B cell (primary cell): ENCODE results near the gene GCNA. TPM values are rescaled to one million over a fixed set of nuclear protein-coding genes. Genes with fewer than 3 reads are reported as not detected.
"Not testable (repeated sequence)": the region's sequence is repeated elsewhere in the genome, so short reads cannot be mapped to it uniquely, and the experiment has no call there.

Experiments
- ATAC-seq: fragments of 200-7000 bp; cut with Tn5 transposase; one replicate; pipeline ENCODE4 v1.10.0; 2021; ENCODE audit warnings: low read depth, mild to moderate bottlenecking, moderate number of reproducible peaks, moderate library complexity
- CTCF ChIA-PET: fragments of 350-600 bp; sonication (Branson Sonifier 250); formaldehyde crosslinking; loops from one replicate; lab custom pipeline; 2021; ENCODE audit warnings: antibody characterized with exemption, inconsistent platforms; lab: Charles Lee
- POLR2A ChIA-PET: fragments of 350-600 bp; sonication (Branson Sonifier 250); formaldehyde crosslinking; loops from one replicate; lab custom pipeline; 2021; ENCODE audit warnings: antibody characterized with exemption; lab: Charles Lee
- DNase-seq: peaks from one replicate; pipeline ENCODE4 v3.0.0; 2013
- H2AFZ ChIP-seq: 2 replicates; pipeline ENCODE4 v1.6.1; 2012; ENCODE audit warnings: mild to moderate bottlenecking, low read depth, low read length; ENCODE audit not compliant: insufficient read depth, poor library complexity, severe bottlenecking
- H3K27ac ChIP-seq, 2 donors: 1 replicate in 1 of 2; 2 replicates in 1 of 2; pipeline ENCODE4 v1.5.1; 2012 to 2013; ENCODE audit warnings: low read length in 2 of 2, mild to moderate bottlenecking in 2 of 2, moderate library complexity in 1 of 2
- H3K27me3 ChIP-seq, 4 experiments: fragments of 200-600 bp in 1 of 4; sonication (generic) in 1 of 4; replicated peaks in 1 of 4; 1 replicate in 2 of 4; 2 replicates in 2 of 4; pipeline versions ENCODE4 v1.6.1 to v1.7.0; 2013 to 2016; ENCODE audit warnings: low read length in 3 of 4, mild to moderate bottlenecking in 2 of 4, mixed read lengths in 1 of 4, moderate library complexity in 1 of 4; ENCODE audit not compliant: insufficient read depth in 4 of 4, control insufficient read depth in 3 of 4; ENCODE audit errors: control extremely low read depth in 1 of 4
- H3K36me3 ChIP-seq, 2 experiments: replicated peaks in 1 of 2; 1 replicate in 1 of 2; 2 replicates in 1 of 2; pipeline versions ENCODE4 v1.6.1 to v1.7.1; 2013; ENCODE audit warnings: low read length in 1 of 2; ENCODE audit not compliant: insufficient read depth in 2 of 2, control insufficient read depth in 1 of 2; ENCODE audit errors: control extremely low read depth in 1 of 2, extremely low read depth in 1 of 2
- H3K4me1 ChIP-seq, 2 donors: fragments of 200-600 bp in 1 of 2; sonication (generic) in 1 of 2; 1 replicate in 1 of 2; 2 replicates in 1 of 2; pipeline versions ENCODE4 v1.5.1 to v1.6.1; 2013 to 2017; ENCODE audit warnings: low read length in 2 of 2; ENCODE audit not compliant: control insufficient read depth in 2 of 2, insufficient read depth in 2 of 2
- H3K4me2 ChIP-seq: replicated peaks from 2 replicates; pipeline ENCODE3; 2012; ENCODE audit warnings: mild to moderate bottlenecking, low read depth, low read length; ENCODE audit not compliant: poor library complexity, severe bottlenecking
- H3K4me3 ChIP-seq, 5 experiments: fragments of 200-600 bp in 1 of 5; sonication (generic) in 1 of 5; 1 replicate in 3 of 5; 2 replicates in 2 of 5; pipeline versions ENCODE4 v1.5.1 to v1.7.0; 2011 to 2016; ENCODE audit warnings: low read length in 4 of 5, mild to moderate bottlenecking in 4 of 5, low read depth in 2 of 5, control low read depth in 1 of 5, moderate library complexity in 1 of 5; ENCODE audit not compliant: insufficient read depth in 1 of 5; ENCODE audit errors: control extremely low read depth in 1 of 5, extremely low read depth in 1 of 5
- H3K79me2 ChIP-seq: fragments of 200-600 bp; sonication (generic); one replicate; pipeline ENCODE4 v1.6.0; 2016; ENCODE audit warnings: low read length; ENCODE audit not compliant: control insufficient read depth, insufficient read depth
- H3K9ac ChIP-seq: fragments of 200-600 bp; sonication (generic); 2 replicates; pipeline ENCODE4 v1.6.1; 2017; ENCODE audit warnings: mild to moderate bottlenecking, low read length, moderate library complexity
- H3K9me3 ChIP-seq, 3 donors: one replicate each; pipeline versions ENCODE4 v1.6.1 to v1.7.1; 2013; ENCODE audit warnings: low read length in 2 of 3; ENCODE audit not compliant: control insufficient read depth in 2 of 3, insufficient read depth in 1 of 3; ENCODE audit errors: control extremely low read depth in 1 of 3
- H4K20me1 ChIP-seq: 2 replicates; pipeline ENCODE4 v1.6.0; 2012; ENCODE audit warnings: mild to moderate bottlenecking, low read length; ENCODE audit not compliant: insufficient read depth, control insufficient read depth, poor library complexity, severe bottlenecking
- H3K27ac Mint-ChIP-seq: one replicate; pipeline ENCODE4 v1.8.0; 2021; ENCODE audit warnings: mixed read lengths
- H3K27me3 Mint-ChIP-seq: one replicate; pipeline ENCODE4 v1.8.0; 2021; ENCODE audit warnings: mixed read lengths
- H3K4me1 Mint-ChIP-seq: one replicate; pipeline ENCODE4 v1.8.0; 2021; ENCODE audit warnings: mixed read lengths
- H3K4me3 Mint-ChIP-seq: one replicate; pipeline ENCODE4 v1.8.0; 2021; ENCODE audit warnings: mixed read lengths
- H3K9me3 Mint-ChIP-seq: one replicate; pipeline ENCODE4 v1.8.0; 2022; ENCODE audit warnings: mixed read lengths; ENCODE audit not compliant: insufficient read depth
- EZH2 ChIP-seq: IDR thresholded peaks from 2 replicates; pipeline ENCODE4 v1.6.1; 2012; ENCODE audit warnings: borderline replicate concordance, low read depth, mild to moderate bottlenecking, moderate library complexity, low read length; ENCODE audit not compliant: insufficient read depth, poor library complexity, severe bottlenecking
- WGBS: methylation state at CpG from one replicate; pipeline ENCODE4 v1.1.5; 2013; ENCODE audit warnings: missing lambda C conversion rate; ENCODE audit not compliant: insufficient coverage; 5-methylcytosine and 5-hydroxymethylcytosine counted together
- intact Hi-C: fragments of 100-400 bp; cut with micrococcal nuclease; formaldehyde crosslinking; loops from one replicate; pipeline ENCODE4 v1.10.0; 2022
- polyA plus RNA-seq: library from polyadenylated mRNA; depleted of rRNA; stranded (reverse); fragments of >200 nt; gene quantifications from 2 replicates; pipeline ENCODE4 v1.2.3, GENCODE V29; 2012
- total RNA-seq, 2 donors: library from RNA; stranded (reverse); fragments of 120-200 nt in 1 of 2; gene quantifications; 1 replicate in 1 of 2; 2 replicates in 1 of 2; pipeline versions ENCODE4 v1.2.3 to v1.2.4, GENCODE V29; 2013 to 2022
- TF ChIP-seq, protein P1 (sequence below): fragments of 200-600 bp; IDR thresholded peaks from one replicate; pipeline ENCODE4 v1.8.0; 2022; ENCODE audit warnings: antibody characterized with exemption, mild to moderate bottlenecking

Gene GCNA
- total and polyA plus RNA-seq, 2 donors (not counting 1 experiment from before 2014, with no cell fraction given) = 4.7 to 6.2 TPM

- ChIA-PET CTCF (interaction anchor here (1.9 kb wide), 1 partner anchor 45 kb away, joined by 7 read pairs; no protein-coding TSS in a partner anchor), POLR2A (no interaction called here)
- no peak for DNase-seq
- Histone ChIP-seq H4K20me1 (no peaks in the 10 kb centered on the region), H3K36me3 (peaks cover 0 to 42% of the 10 kb centered on the region in 2 experiments), H3K9me3 (no peaks in the 10 kb centered on the region), H2AFZ (no peak overlapping the region), H3K4me2 (no peak overlapping the region), H3K27ac (no peak overlapping the region), H3K4me3 (no peak overlapping the region), H3K4me1 (peaks cover 15 to 19% of the 10 kb centered on the region in 2 donors), H3K9ac (no peak overlapping the region), H3K27me3 (no peaks in the 10 kb centered on the region), H3K79me2 (no peaks in the 10 kb centered on the region)
- H3K4me3 Mint-ChIP-seq = no peak overlapping the region
- H3K9me3 Mint-ChIP-seq = no peaks in the 10 kb centered on the region
- intact Hi-C loops = no loop called here
- H3K4me1 Mint-ChIP-seq = peaks cover 23% of the 10 kb centered on the region
- H3K27me3 Mint-ChIP-seq = no peaks in the 10 kb centered on the region
- 80% methylated on average over 1 of the region's 2 CpGs for WGBS
- TF ChIP-seq, protein P1, sequence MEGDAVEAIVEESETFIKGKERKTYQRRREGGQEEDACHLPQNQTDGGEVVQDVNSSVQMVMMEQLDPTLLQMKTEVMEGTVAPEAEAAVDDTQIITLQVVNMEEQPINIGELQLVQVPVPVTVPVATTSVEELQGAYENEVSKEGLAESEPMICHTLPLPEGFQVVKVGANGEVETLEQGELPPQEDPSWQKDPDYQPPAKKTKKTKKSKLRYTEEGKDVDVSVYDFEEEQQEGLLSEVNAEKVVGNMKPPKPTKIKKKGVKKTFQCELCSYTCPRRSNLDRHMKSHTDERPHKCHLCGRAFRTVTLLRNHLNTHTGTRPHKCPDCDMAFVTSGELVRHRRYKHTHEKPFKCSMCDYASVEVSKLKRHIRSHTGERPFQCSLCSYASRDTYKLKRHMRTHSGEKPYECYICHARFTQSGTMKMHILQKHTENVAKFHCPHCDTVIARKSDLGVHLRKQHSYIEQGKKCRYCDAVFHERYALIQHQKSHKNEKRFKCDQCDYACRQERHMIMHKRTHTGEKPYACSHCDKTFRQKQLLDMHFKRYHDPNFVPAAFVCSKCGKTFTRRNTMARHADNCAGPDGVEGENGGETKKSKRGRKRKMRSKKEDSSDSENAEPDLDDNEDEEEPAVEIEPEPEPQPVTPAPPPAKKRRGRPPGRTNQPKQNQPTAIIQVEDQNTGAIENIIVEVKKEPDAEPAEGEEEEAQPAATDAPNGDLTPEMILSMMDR = no peak
- no peak for TF ChIP-seq EZH2
- no peak for ATAC-seq
- peak overlapping the region; percentile 16 for H3K27ac Mint-ChIP-seq
Measured at GRCh38 chrX:71607488-71607887, 29.3 kb downstream of the GCNA start.

- whole genome bisulfite sequencing = 71% methylated on average over 1 of the region's 3 CpGs
- no peaks in the 10 kb centered on the region for H3K79me2 ChIP-seq
- no peak overlapping the region for H3K4me2 ChIP-seq
- no peaks in the 10 kb centered on the region for H3K27me3 ChIP-seq
- no peak overlapping the region for H2AFZ ChIP-seq
- no peak overlapping the region for H3K4me3 ChIP-seq
- peaks cover 15 to 19% of the 10 kb centered on the region in 2 donors for H3K4me1 ChIP-seq
- Mint-ChIP-seq H3K9me3 (no peaks in the 10 kb centered on the region), H3K27ac (peak overlapping the region; percentile 50), H3K4me3 (no peak overlapping the region), H3K4me1 (peaks cover 23% of the 10 kb centered on the region), H3K27me3 (no peaks in the 10 kb centered on the region)
- ATAC-seq = no peak
- ChIA-PET POLR2A (no interaction called here), CTCF (interaction anchor here (1.1 to 1.5 kb wide), 2 partner anchors 13 to 43 kb away, joined by 4 to 5 read pairs; no protein-coding TSS in a partner anchor)
- no peak for TF ChIP-seq EZH2
- TF ChIP-seq, protein P1 = no peak
- intact Hi-C loops = loop anchor here (1.0 kb wide), 1 partner anchor 43 kb away; no protein-coding TSS in a partner anchor
- peaks cover 0 to 39% of the 10 kb centered on the region in 2 experiments for H3K36me3 ChIP-seq
- DNase-seq = no peak
- H4K20me1 ChIP-seq = no peaks in the 10 kb centered on the region
- no peak overlapping the region for H3K9ac ChIP-seq
- no peak overlapping the region for H3K27ac ChIP-seq
- no peaks in the 10 kb centered on the region for H3K9me3 ChIP-seq
Measured at GRCh38 chrX:71609095-71609750, 31.0 kb downstream of the GCNA start.

- H3K27ac ChIP-seq, H3K4me3 Mint-ChIP-seq, H3K9ac ChIP-seq, H3K9me3 ChIP-seq, H3K27me3 ChIP-seq, H3K27me3 Mint-ChIP-seq, H2AFZ ChIP-seq, POLR2A ChIA-PET, H4K20me1 ChIP-seq, ATAC-seq, H3K4me2 ChIP-seq, CTCF ChIA-PET, H3K79me2 ChIP-seq, DNase-seq, H3K9me3 Mint-ChIP-seq, H3K4me3 ChIP-seq, H3K27ac Mint-ChIP-seq, intact Hi-C loops: not testable (repeated sequence)
- Histone ChIP-seq H3K4me1 (peaks cover 12 to 21% of the 10 kb centered on the region in 2 donors), H3K36me3 (peaks cover 0 to 21% of the 10 kb centered on the region in 2 experiments)
- peaks cover 27% of the 10 kb centered on the region for H3K4me1 Mint-ChIP-seq
- WGBS = 97% methylated on average over 6 of the region's 9 CpGs
Measured at GRCh38 chrX:71611736-71612135, 33.5 kb downstream of the GCNA start.
